Mesenteric fat pad (tissue), 1 donor: ENCODE results near the gene PLXNC1. TPM values are rescaled to one million over a fixed set of nuclear protein-coding genes. Genes with fewer than 3 reads are reported as not detected.

Source experiments
- DNase-seq: peaks from one replicate; pipeline ENCODE4 v3.0.0-alpha.2; 2020; ENCODE audit warnings: low spot score
- total RNA-seq: library from RNA; stranded (reverse); fragmentation: NEBNext Ultra II Directional; extraction: Animal tissue kit (Norgen Biotek cat#: 25700); gene quantifications from one replicate; pipeline ENCODE4 v1.2.1, GENCODE V29; 2021
- donor health status: DM: yes; HTN: yes; CAD: no.

PLXNC1 gene
- total RNA-seq, 1 donor from 2014 or later, result 8.9 TPM

DNA sequence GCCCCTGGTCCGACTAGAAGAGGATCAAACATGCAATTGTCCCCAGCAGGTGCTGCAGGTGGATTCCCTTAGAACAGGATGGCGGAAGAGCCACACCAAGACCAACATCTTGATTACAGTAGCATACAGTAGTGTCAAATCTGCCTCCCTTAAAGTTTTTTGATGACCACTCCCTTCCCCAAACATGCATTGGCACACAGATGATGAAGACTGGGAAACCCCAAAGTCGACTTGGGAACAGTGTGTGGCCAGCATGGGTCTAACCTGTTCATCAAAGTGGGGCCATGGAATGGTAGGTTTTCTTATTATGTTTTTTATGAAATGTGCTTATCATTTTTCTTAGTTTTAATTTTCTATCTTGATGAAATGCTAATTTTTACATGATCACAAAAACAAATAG, 8.8 kb downstream of the PLXNC1 start:
- DNase-seq, result no peak

- no peak for DNase-seq
These were observed 9.6 kb downstream of the PLXNC1 start for GRCh38 chr12:94157981-94158411.

DNA sequence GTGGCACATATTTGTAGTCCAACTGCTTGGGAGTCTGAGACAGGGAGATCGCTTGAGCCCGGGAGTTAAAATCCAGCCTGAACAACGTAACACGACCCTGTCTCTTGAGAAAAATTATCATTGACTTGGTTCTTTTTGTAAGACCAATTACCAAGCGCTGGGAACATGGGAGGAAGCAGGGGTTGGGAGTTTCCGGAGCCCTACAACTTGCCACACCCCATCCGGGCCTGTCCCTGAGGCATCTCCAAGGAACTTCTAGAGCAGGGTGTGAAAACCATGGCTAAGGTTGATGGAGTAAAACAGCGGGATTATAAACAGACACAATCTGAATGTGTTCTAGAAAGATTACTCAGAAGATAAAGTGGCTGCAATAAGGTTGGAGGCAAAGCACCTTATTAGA, 10.3 kb downstream of the PLXNC1 start:
- no peak for DNase-seq

DNA sequence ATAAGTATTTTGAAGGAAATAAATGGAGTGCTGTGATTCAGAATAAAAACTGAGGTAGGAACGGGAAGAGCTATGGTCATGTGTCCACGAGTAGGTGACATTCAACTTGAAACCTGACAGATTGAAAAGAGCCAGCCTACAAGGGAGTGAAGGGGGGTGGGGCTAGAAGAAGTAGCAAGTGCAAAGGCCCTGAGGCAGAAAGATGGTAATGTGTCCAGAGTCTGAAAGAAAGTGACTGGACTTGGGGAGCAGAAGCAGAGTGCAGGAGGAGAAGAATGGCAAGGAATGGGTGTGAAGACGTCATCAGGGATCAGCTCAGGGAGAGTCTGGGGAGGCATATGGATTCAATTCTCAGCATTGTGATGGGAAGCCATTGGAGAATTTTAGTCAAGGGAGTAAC, 13.7 kb downstream of the PLXNC1 start:
- DNase-seq, result no peak

DNA sequence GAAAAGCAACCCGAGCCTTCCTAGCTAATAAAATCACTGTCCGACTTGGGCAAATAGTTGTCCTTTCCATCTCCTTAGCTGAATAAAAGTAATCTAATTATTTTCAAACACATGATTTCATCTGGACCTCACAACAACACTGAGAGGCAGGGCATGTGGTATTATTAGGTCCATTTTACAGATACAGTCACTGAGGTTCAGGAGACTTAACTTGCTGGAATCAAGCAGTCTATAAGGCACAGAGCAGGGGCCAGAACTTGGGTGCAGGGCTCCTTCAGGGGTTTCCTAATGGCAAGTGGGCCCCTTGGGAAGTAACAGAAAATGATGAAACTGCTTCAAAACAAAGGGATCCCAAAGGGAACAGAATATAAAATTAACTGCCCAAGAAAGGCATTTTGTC, 15.5 kb downstream of the PLXNC1 start:
- DNase-seq, result no peak

DNA sequence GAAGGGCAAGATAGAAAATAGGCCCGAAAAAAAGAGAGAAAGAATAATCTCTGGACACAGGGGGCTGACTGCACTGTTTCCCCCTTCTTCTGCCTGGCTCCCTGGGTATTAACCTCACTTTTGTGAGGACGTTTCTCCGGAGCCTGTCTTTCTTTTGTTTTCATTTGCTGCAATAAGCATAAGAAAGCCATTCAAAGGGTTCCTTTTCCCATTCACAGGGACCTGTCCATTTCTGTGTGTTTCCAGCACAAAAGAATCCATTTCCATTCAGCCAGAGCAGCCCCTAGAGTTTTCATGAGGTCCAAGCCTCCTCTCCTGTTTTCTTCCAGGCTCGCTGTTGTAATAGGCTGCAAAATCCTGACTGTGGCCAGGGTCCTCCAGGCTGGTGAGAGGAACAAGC, 16.8 kb downstream of the PLXNC1 start:
- no peak for DNase-seq

GRCh38 chr12:94165670-94166364, 17.4 kb downstream of the PLXNC1 start:
- DNase-seq, result no peak

- no peak for DNase-seq
These were observed 18.8 kb downstream of the PLXNC1 start for GRCh38 chr12:94167071-94167755.

- DNase-seq, result no peak
These were observed 19.5 kb downstream of the PLXNC1 start for GRCh38 chr12:94167756-94168416.

GRCh38 chr12:94169495-94169894, 21.1 kb downstream of the PLXNC1 start:
- no peak for DNase-seq

DNA sequence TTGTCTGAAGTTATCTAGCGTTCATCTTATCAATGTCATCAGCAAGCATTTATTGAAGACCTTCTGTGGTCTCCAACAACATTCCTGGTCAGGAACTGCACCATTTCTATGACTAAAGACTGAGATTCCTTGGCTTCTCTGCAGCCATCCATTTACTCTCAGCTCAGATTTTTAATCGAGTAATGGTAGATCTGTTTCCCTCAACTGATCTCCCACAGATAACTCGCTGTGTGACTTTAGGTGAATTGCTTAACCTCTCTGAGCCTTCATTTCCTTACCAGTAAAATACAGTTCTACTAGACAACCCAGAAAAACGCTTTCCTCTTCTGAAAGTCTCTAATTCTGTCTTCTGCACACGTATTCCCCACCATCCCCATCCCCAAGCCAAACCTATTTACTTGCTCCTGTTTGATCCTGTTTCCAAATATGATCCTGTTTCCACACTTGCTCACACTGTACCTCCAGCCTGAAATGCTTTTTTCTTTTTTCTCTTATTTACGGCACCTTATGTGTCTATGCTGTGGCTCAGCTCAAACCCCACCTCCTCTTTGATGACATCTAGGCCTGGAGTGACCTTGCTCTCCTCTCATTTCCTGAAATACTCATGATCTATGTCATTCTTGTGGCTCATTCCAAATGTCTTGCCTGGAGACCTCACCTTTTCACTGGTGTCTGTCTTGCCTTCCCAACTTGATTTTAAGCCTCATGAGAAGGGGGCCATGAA, 21.8 kb downstream of the PLXNC1 start:
- DNase-seq, result no peak

DNA sequence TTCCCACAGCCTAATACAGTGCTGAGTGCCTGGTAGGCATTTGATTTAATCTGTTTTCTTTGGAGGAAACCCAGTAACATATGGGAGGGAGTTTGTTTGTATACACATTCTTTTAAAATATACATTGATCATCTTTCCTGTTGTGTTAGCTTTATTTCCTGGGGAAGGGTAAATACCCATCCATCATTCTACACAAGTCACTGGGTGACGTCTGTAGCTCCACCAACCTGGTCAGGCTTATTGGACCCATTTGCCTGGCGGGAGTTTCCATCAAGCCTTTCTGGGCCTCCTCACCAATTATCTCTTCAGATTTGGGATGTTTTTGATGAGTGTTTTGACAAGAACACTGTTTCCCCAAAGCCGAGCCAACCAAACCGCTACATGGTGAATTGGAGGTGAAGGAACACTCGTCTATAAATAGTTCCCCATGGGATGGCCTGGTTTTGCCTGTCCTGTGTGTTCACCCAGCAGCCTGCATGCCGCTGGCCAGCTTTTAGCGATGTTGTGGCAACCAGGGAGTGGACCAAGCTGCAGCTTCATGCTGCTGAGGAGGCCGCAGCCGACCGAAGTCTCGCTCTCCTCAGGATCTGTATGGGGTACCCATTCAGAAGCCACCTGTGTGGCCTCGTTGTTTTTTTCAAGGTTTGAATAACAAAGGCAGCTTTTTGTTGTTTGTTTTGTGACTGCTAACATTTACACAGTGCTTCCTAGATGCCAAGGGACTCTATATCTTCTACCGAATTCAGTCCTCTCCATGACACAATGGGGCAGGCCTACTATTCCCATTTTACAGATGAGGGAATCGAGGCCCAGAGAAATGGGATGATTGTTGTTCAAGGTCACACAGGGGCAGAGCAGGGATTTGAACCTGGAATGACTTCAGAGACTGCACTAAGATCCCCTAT, 22.6 kb downstream of the PLXNC1 start:
- DNase-seq, result no peak

- DNase-seq, result no peak
These were observed 23.2 kb downstream of the PLXNC1 start for GRCh38 chr12:94171595-94171930.

- DNase-seq, result no peak
These were observed 23.7 kb downstream of the PLXNC1 start for GRCh38 chr12:94172031-94172430.

DNA sequence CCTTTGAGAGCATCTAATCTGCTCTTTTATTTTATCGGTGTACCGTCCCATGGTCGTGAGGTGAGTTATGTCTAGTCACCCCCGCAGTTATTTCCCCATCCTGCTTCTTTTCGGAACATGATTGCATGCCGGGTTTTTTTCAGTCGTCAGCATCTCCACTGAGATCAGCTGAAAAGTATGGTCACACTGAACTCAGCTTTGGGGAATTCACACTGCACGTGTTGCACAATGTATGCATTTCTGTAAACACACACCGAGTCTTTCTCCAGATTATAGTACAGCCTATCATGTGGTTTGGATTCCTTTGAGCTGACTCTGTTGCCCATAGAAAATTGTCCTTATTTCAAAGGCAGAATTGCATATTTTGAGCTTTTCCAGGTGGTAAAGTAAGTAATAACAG, 24.6 kb downstream of the PLXNC1 start:
- DNase-seq, result no peak

DNA sequence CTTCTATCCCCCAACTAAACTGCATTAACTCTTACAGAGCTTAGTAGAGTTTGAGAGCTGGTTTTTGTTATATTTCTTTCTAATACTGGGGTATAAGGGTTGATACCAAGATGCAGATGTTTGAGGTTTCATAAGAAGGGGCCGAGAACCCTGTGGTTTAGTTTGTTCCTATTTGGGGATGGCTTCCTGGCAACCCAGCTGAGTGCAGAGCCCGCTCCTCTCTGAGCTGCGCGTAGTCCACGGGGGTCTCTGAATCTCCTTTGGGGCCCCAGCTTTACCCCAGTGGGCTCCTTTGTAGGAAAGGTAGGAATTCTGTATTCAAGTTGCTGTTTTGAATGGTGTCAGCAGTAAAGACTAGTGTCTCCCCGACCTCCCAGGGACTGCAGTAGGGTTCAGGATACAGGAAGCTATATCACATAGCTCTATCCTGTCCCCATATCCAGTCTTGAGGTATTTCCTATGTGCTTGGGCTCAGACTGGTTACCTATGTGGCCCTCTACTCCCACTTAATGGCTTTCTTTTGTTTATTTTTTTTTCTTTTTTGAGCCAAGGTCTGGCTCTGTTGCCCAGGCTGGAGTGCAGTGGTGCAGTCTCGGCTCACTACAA, 25.4 kb downstream of the PLXNC1 start:
- DNase-seq, result no peak

GRCh38 chr12:94174576-94174975, 26.2 kb downstream of the PLXNC1 start:
- DNase-seq, result no peak

- DNase-seq, result no peak
These were observed 27.6 kb downstream of the PLXNC1 start for GRCh38 chr12:94175763-94176668.

- no peak for DNase-seq
These were observed 29.7 kb downstream of the PLXNC1 start for GRCh38 chr12:94178054-94178453.
